GM10248 (cell line): ENCODE measurements around the gene BEND7.

Source experiments
- CTCF ChIA-PET: fragments of 300-600 bp; sonication (Branson Sonifier 250); formaldehyde crosslinking; extraction: SDS; loops from one replicate; lab custom pipeline; 2021; ENCODE audit warnings: antibody characterized with exemption; lab: Yijun Ruan, JAX
- POLR2A ChIA-PET: fragments of 350-650 bp; sonication (Branson Sonifier 250); formaldehyde crosslinking; extraction: SDS; loops from one replicate; lab custom pipeline; 2020; ENCODE audit warnings: antibody characterized with exemption; lab: Yijun Ruan, JAX
- DNase-seq: peaks from one replicate; pipeline ENCODE4 v3.0.0; 2012; ENCODE audit errors: extremely low spot score
- TF ChIP-seq, protein P1 (sequence below): IDR thresholded peaks from 2 replicates; pipeline ENCODE4 v1.5.1; 2012; ENCODE audit warnings: mild to moderate bottlenecking, low read depth; ENCODE audit errors: extremely low read depth, missing control alignments, control extremely low read depth

The BEND7 gene

DNA sequence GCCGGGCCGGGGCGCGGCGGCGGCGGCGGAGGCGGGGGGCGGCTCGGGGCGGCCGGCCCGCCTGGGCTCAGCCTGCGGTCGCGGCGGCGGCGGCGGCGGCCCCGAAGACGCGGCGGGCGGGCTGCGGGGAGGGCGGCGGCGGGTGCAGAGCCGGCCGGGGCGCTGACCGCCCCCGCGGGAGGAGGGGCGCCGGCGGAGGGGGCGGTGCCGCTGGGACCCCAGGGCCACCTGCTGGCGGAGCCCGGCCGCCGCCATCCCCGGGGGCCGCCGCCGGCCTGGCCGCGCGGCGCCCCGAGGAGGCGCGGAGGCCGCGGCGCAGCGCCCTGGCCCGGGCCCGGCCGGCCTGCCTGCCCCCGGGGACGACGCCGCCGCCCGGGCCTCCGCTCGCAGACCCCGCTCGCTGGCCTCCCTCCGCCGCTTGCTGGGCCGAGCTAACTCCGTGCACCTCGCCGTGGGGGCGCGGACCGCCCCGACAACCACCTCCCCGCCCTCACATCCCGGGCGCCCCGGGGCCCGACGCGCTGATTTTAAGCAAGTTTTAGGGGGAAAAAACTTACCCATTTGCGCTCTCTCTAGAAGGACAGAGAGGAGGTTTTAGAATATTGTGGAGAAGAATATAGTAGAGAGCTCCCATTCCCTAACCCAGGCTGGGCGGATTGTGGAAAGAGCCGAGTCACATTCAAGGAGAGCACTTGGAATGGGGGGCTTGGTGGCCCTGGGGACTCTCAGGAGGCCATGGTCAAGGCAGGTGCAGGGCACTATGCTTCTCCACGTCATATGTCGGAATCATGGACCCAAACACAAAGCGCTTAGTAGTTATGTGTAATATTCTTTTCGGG, at the start of gene BEND7:
TSS of gene BEND7 (minus strand) at position 140 of the 839 bp plus-strand sequence. CDS start 481 bp downstream, outside the sequence.
- TF ChIP-seq, protein P1, sequence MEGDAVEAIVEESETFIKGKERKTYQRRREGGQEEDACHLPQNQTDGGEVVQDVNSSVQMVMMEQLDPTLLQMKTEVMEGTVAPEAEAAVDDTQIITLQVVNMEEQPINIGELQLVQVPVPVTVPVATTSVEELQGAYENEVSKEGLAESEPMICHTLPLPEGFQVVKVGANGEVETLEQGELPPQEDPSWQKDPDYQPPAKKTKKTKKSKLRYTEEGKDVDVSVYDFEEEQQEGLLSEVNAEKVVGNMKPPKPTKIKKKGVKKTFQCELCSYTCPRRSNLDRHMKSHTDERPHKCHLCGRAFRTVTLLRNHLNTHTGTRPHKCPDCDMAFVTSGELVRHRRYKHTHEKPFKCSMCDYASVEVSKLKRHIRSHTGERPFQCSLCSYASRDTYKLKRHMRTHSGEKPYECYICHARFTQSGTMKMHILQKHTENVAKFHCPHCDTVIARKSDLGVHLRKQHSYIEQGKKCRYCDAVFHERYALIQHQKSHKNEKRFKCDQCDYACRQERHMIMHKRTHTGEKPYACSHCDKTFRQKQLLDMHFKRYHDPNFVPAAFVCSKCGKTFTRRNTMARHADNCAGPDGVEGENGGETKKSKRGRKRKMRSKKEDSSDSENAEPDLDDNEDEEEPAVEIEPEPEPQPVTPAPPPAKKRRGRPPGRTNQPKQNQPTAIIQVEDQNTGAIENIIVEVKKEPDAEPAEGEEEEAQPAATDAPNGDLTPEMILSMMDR = no peak
- ChIA-PET POLR2A (no interaction called here), CTCF (interaction anchor here (0.6 kb wide), 1 partner anchor 748 kb away, joined by 3 read pairs; no protein-coding TSS in a partner anchor)
- peak; percentile 65 for DNase-seq

DNA sequence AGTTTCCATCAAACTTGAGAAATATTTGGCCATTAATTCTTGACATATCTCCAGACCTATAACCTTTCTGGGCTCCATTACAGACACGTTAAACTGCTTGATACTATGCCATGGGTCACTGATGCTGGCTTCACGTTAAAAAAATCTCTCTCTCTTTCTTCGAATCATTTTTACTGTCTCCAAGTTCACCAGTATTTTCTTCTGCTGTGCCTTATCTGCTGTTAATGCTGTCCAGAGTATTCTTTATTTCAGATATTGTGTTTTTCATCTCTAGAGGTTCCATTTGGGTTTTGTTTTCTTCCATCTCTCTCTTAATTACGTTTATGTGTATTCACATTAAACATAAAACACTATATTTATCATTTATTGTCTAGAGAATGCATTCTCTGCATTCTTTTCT, 45.1 kb upstream of the BEND7 start:
- TF ChIP-seq, protein P1 = no peak
- ChIA-PET POLR2A (no interaction called here), CTCF (no interaction called here)

GRCh38 chr10:13571541-13571940, 42.7 kb upstream of the BEND7 start:
- no peak for DNase-seq
- CTCF ChIA-PET = interaction anchor here (3.7 kb wide), 1 partner anchor 15 kb away, joined by 11 read pairs; the partner anchor contains the start of gene PRPF18
- POLR2A ChIA-PET = no interaction called here

More for the DNA sequence above, 45.1 kb upstream of the BEND7 start:
- DNase-seq = no peak

DNA sequence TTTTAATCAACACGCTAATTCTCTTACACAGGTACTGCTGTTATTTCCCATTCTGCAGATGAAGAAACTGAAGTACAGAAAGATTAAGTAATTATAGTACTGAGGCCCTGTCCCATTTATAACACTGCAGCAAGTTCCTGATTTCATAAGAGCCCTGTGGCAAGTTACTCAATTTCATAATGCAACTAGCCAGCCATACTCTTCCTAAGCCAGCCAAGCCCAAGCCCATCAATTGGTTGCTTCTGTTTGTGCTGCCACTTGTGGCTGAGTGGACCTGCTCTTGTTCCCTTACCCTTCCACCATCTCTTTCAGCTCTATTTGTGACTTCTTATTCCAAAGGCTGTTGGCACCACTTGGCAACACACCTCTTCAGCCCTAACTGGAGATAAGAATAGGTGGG, 38.2 kb upstream of the BEND7 start:
- TF ChIP-seq, protein P1 = no peak
- DNase-seq = no peak
- ChIA-PET CTCF (no interaction called here), POLR2A (no interaction called here)

More at GRCh38 chr10:13571541-13571940, 42.7 kb upstream of the BEND7 start:
- TF ChIP-seq, protein P1 = no peak

DNA sequence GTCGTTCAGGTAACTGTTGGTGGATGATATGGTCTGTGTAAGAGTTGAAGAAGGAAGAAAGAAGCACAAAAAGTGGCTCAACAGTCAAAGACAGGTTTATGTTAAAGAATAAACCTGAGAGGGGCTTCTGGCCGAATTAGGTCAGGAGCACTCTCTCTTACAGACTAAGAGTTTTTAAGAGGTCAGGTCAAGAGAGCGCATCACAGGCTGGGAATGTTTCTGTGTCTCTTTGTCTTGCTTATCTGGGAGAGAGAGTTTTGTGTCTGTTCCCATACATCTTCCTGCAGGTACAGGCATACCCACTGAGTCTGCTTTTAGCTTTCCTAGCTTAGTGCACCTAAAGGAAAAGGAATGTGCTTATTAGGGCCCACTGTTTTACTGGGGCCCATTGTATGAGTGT, 35.8 kb upstream of the BEND7 start:
- ChIA-PET CTCF (no interaction called here), POLR2A (no interaction called here)
- TF ChIP-seq, protein P1 = no peak
- no peak for DNase-seq

DNA sequence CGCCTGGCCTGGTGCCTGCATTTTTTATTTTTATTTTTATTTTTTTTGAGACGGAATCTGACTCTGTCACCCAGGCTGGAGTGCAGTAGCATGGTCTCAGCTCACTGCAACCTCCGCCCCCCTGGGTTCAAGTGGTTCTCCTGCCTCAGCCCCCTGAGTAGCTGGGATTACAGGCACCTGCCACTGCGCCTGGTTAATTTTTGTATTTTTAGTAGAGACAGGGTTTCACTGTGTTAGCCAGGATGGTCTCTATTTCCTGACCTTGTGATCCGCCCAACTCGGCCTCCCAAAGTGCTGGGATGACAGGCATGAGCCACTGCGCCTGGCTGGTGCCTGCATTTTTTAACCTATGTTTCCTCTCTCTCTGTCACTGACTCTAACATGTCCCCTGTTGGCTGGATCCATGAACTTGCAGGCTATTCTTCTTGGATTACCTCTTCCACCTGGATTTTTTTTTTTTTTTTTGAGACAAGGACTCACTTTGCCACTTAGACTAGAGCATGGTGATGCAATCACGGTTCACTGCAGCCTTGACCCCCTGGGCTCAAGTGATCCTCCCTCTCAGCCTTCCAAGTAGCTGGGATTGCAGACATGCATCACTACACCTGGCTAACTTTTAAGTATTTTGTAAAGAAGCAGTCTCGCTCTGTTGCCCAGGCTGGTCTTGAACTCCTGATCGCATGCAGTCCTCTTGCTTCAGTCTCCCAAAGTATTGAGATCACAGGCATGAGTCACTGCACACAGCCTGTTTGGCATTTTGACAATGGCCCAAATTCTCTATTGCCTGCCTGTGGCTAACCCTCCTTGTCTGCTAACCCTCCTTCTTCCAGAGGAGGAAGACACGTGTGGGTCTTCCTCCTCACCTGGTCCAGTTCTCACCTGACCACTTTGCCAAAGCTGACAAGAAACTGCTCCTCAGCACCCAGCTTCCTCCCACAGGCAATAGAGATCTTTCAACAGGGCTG, 34.9 kb upstream of the BEND7 start:
- TF ChIP-seq, protein P1 = no peak
- CTCF ChIA-PET = no interaction called here
- DNase-seq = no peak
- POLR2A ChIA-PET = no interaction called here
